Astrocyte (in vitro differentiated cells and primary cell): ENCODE results near the gene SPESP1.
"Not testable (repeated sequence)": the region's sequence is repeated elsewhere in the genome, so short reads cannot be mapped to it uniquely, and the experiment has no call there.

Source experiments
- EZH2 ChIP-seq: IDR thresholded peaks from 2 replicates; pipeline ENCODE4 v1.6.1; 2012; ENCODE audit warnings: mild to moderate bottlenecking, low read length, inconsistent platforms; ENCODE audit not compliant: insufficient read depth
- TF ChIP-seq, protein P1 (sequence below): IDR thresholded peaks from 2 replicates; pipeline ENCODE4 v1.5.1; 2011; ENCODE audit warnings: low read depth, mild to moderate bottlenecking, inconsistent platforms, low read length, moderate library complexity; ENCODE audit not compliant: insufficient read depth

DNA sequence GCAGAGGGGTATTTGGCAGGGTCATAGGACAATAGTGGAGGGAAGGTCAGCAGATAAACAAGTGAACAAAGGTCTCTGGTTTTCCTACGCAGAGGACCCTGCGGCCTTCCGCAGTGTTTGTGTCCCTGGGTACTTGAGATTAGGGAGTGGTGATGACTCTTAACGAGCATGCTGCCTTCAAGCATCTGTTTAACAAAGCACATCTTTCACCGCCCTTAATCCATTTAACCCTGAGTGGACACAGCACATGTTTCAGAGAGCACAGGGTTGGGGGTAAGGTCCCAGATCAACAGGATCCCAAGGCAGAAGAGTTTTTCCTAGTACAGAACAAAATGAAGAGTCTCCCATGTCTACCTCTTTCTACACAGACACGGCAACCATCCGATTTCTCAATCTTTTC is 33.4 kb downstream of the SPESP1 start:
- TF ChIP-seq, protein P1, sequence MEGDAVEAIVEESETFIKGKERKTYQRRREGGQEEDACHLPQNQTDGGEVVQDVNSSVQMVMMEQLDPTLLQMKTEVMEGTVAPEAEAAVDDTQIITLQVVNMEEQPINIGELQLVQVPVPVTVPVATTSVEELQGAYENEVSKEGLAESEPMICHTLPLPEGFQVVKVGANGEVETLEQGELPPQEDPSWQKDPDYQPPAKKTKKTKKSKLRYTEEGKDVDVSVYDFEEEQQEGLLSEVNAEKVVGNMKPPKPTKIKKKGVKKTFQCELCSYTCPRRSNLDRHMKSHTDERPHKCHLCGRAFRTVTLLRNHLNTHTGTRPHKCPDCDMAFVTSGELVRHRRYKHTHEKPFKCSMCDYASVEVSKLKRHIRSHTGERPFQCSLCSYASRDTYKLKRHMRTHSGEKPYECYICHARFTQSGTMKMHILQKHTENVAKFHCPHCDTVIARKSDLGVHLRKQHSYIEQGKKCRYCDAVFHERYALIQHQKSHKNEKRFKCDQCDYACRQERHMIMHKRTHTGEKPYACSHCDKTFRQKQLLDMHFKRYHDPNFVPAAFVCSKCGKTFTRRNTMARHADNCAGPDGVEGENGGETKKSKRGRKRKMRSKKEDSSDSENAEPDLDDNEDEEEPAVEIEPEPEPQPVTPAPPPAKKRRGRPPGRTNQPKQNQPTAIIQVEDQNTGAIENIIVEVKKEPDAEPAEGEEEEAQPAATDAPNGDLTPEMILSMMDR = not testable (repeated sequence)
- TF ChIP-seq EZH2 = not testable (repeated sequence)
